ENCODE results near the gene HNRNPAB.
"Not testable (repeated sequence)": the region's sequence is repeated elsewhere in the genome, so short reads cannot be mapped to it uniquely, and the experiment has no call there.

The HNRNPAB gene

DNA sequence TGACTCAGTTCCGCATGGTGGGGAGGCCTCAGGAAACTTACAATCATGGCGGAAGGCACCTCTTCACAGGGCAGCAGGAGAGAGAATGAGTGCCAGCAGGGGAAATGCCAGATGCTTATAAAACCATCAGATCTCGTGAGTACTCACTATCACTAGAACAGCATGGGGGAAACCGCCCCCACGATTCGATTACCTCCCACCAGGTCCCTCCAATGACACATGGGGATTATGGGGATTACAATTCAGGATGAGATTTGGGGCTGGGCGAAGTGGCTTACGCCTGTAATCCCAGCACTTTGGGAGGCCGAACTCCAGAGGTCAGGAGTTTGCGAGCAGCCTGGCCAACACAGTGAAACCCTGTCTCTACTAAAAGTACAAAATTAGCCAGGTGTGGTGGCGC lies 6.2 kb upstream of the HNRNPAB start:
- DNase-seq, result not testable (repeated sequence)

DNA sequence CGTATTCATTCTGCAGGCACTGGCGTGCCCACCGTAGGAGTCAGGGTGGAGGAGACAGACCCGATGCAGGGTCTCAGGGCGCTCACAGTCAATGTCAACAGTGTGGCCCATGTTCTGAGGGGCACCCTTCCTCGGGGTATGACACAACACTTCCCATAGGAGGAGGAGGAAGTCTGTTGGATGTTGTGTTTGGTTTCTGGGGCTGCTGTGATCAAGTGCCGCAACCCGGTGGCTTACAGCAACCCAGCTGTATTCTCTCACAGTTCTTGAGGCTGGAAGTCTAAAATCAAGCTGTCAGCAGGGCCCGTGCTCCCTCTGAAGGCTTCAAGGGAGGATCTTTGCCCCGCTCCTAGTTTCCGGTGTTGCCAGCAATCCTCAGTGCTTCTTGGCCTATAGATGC lies 5.6 kb upstream of the HNRNPAB start:
- no peak for DNase-seq

DNA sequence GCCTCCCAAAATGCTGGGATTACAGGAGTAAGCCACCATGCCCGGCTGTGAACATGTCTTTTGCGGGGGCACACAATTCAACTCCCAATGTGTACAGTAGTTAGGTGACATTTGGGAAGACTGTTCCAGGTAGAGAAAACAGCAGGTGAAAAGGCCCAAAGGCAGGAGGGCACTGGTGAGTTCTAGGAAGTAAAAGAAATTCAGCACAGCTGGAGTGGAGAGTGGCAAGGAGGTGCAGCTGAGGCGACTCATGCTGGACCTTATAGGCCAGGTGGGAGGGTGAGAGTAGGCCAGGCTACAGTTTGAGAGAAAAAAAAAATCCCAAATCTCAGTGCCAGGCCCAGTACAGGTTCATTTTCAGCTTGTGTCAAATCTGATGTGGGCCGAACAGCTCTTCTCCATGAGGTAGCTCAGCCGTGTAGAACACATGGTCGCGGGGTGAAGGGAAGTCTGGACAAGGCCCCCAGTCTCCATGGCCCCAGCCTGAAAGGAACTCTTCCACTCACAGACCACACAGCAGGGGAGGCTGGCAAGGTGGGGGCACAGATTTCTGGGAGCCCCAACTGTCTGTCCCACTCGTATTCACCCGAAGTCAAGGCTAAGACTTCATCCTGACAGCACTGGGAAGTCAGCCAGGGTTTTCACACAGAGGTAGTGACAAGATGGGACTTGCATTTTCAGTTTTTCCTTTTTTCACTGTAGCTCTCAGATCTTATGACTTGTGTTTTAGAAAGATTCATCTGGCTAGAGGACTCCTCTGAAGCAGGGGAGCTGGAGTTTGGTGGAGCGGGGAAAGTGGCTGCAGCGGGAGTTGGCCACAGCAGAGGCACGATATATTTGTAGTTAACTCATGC lies 4.5 kb upstream of the HNRNPAB start:
- DNase-seq, result no peak

DNA sequence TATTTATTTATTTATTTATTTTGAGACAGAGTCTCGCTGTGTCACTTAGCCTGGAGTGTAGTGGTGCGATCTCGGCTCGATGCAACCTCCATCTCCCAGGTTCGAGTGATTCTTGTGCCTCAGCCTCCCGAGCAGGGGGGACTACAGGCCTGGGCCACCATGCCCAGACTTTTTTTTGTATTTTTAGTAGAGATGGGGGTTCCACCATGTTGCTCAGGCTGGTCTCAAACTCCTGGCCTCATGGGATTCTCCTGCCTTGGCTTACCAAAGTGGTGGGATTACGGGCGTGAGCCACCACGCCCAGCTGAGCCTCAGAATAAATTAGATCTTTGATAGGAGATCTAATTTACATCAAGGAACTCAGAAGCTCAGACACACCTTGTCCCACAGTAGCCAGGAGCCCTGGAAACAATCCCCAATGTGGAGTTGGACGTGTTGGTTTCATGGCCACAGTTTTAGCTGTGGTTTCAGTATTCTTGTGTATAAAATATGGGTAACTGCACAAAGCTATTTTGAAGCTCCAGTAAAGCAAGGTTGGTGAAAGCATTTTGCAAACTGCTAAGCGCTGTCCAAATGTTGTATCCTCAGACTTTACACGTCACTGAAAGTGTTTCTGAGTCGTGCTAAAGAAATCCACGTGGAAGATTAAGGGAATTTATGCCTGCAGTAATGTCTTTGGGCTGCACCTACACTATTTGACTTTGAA lies 3.0 kb upstream of the HNRNPAB start:
- DNase-seq, result no peak

DNA sequence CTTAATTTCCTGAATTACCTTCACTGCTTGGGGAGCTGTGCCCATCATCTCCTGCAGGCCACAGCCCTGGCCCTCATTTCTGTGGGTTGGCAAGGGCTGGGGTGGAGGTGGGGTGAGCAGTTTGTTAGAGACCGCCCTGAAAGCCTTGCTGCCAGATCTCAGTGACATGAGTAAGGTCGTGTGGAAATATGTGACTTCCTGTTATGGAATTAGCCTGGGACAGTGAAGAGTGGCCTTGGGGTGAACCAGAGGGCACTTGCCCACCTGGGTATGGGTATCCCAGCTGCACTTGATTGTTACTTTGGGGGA lies 2.5 kb upstream of the HNRNPAB start:
- DNase-seq, result no peak

DNA sequence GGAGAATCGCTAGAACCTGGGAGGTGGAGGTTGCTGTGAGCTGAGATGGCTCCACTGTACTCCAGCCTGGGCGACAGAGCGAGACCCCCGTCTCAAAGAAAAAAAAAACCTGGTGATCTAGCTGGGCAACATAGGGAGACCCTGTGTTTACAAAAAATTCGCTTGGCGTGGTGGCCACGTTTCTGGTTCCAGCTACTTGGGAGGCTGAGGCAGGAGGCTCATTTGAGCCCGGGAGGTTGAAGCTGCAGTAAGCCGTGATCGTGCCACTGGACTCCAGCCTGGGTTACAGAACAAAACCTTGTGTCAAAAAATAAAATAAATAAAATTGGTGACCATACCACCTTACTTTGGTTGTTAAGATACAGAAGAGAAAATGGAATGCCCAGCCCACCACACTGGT lies 1.8 kb upstream of the HNRNPAB start:
- DNase-seq, result no peak

DNA sequence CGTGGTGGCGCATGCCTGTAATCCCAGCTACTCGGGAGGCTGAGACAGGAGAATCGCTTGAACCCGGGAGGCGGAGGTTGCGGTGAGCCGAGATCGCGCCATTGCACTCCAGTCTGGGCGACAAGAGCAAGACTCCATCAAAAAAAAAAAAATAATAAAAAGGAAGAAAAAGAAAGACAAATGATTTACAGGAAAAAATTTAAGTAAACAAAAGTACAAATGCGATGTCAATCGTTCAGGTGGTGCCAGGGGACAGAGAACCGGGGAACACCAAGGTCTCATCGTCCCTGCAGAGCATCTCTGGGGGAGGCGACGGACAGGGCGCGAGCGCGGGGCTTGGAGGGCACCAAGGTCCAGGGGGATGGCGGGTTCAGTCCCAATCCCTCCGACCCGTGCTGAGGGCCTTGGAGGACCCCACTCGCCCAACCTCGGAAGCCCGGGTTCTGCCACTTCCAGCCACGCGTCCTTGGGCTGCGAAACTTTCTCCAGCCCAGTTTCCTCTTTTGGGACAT lies 607 bp upstream of the HNRNPAB start:
- DNase-seq, result no peak

DNA sequence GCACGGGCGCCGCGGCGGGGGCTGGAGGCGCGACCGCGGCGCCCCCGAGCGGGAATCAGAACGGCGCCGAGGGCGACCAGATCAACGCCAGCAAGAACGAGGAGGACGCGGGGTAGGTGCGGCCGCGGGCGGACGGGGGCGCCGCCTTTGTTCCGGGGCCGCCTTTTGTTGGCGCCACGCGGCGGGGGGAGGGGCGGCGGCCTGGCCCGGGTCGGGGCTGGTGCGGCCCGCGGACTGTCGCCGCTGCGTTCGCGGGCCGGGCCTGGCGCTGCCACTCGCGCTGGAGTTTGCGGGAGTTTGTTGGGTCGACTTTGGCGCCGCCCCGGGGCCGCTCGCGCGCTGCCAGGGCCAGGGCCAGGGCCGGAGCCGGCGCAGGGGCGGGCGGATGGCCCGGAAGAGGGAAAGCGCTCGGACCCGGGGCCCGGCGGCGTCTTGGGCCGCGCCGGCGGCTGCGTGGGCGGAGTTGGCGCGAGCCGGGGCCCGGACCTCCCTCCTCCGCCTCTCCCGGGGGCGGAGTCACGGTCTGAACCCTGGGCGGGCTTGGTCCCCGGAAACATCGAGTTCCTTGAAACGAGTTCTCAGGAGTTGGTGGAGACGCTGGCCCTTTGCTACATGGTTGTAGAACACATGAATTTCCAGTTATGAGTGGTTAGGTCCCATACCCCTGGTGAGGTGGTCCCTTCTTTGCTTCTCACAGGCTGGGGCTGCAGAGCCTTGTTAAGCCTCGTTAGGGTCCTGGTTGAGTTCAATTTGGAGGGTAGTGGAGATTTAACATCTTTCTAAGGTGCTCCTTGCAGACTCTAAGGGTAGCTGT lies 809 bp downstream of the HNRNPAB start:
- peak; percentile 88 for DNase-seq

DNA sequence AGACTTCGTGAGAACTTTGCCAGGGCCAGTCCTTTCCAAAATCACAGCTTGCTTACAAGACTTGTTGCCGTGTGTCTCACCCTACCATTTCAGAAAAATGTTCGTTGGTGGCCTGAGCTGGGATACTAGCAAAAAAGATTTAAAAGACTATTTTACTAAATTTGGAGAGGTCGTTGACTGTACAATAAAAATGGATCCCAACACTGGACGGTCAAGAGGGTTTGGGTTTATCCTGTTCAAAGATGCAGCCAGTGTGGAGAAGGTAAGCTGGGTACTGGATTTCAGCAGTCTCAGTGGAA lies 1.4 kb downstream of the HNRNPAB start:
- DNase-seq, result no peak

DNA sequence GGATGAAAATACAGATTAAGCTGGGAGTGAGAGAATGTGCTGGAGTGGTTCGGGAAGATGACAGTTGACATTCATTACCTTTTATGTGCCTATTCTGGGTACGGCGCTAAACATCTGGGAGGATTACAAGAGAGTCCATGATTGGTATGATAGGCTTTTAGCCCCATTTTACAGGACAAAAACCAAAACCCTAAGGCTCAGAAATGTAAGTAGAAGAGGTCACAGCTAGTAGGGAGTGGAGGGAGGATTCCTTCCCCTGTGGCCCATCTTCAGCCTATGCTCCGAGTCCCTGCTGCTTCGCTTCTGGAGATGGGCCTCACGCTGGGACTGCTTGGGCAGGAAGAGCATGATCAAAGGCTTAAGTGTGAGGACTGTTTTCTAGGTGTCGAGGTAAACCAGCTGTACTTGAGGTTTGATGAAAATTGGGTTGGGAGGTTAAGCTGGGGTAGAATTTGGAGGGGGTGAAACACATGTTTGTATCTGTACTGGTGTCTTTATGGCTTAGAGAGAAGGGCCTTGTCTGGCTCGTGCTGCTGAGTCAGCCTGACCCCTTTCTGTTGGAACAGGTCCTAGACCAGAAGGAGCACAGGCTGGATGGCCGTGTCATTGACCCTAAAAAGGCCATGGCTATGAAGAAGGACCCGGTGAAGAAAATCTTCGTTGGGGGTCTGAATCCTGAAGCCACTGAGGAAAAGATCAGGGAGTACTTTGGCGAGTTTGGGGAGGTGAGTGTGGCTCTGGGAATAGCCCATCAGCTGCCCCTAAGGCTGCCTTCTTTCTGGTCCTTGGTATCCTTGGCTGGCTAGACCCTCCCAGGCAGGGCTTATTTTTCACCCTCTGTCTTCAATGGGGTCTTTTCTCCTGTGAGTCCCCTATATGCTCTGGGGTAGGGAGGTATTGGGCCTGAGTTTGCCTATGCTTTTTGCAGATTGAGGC lies 2.1 kb downstream of the HNRNPAB start:
- DNase-seq, result peak; percentile 15

DNA sequence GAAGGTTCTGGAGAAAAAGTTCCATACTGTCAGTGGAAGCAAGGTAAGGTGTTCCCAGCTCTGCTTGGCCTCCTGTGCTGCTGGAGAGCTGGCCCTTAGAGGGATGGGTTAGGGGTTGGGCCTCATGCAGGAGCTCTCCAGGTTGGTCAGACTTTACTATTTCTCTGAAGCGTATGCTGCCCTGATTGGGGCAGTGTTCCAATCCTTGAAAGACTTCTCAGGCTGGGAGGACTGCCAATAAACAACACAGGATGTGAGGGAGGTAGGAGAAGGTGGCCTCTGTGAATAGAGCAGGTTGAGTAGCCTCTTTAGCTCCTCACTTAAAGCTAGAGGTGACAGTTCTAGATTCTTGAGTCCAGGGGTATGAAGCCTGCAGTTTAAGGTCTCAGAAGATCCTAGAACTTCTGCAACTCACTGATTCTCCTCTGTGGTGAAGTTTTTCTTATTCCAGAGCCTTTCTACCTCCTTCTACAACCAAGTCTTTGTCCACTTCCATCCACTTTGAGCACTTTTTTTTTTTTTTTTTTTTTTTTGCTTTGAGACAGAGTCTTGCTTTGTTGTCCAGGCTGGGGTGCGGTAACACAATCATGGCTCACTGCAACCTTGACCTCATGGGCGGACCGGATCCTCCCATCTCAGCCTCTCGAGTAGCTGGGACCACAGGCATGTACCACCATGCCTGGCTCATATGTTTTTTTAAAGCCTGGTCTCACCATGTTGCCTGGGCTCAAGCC lies 3.0 kb downstream of the HNRNPAB start:
- no peak for DNase-seq

DNA sequence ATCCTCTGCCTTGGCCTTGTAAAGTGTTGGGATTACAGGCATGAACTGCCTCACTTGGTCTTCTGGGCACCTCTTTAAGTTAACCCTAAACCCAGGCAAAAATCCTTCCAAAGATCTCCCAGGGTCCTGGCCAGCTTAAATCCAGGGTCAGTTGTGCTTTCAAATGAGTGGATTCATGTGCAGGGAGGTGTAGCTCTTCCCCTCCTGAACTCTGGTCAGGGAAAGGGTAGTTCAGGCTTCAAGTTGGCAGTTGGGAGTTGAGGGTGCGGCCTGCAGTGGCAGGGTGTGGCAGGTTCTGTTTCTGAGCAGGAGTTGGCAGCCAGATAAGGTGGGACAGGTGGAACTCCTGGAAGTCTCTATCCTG lies 3.6 kb downstream of the HNRNPAB start:
- no peak for DNase-seq

DNA sequence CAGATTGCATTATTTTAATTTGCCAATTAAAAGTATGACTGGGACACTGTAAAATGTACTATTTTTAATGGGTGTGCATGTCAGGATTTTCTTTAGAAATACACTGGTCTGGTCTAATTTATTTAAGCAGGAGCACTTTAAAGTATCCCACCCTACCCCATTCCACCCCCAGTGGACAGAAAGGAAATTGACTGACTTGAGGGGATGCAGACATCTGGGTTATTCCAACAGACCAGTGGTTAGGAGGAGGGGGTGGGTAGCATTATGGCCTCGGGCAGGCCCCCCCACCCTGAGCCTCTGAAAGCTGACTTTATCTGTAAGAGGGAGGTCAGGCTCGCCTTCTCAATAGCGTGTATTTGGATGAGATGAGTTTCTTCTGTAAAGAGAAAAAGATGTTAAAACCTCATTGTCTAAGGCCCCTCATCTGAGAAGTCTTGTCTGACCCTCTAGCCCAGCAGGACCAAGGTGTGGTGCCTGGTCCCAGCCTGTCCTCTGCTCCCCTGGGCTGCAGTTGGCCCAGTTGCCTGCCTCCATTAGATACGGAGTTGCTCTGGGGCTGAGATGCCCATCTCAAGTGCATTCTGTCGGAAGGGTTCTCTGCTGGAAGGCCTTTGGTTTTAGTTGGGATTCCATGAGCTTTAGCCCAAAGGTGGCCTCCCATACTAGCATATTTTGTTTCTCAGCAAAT lies 4.4 kb downstream of the HNRNPAB start:
- DNase-seq, result no peak

DNA sequence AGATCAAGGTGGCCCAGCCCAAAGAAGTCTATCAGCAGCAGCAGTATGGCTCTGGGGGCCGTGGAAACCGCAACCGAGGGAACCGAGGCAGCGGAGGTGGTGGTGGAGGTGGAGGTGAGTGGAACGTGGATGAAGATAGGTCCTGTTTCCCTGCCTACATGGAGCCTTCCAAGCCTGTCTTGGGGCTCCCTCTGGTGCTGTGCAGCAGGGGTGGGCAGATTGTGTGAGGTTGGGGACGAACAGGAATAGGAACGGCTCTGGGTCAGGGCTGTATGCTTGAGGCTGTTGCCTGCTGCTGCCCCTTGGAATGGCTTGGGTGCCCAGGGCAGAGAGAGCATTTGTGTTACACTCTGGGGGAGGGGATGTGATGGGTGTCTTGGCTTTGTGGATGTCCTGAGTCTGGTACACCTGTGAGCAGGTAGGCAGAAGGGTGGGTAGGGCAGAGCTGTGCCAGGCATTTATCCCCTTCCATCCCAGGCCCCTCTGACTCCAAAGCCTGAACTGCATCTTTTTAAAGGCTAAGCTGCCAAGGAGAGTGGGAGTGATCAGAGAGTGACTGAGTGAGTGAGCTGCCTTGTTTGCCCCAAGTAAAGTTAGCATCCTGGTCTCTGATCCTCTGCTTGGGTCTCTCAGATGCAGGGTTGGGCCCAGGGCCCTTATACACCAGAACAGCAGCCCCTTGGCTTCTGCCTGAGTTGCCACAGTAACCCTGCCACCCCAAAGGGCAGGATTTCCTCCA lies 5.2 kb downstream of the HNRNPAB start:
- DNase-seq, result peak; percentile 10

DNA sequence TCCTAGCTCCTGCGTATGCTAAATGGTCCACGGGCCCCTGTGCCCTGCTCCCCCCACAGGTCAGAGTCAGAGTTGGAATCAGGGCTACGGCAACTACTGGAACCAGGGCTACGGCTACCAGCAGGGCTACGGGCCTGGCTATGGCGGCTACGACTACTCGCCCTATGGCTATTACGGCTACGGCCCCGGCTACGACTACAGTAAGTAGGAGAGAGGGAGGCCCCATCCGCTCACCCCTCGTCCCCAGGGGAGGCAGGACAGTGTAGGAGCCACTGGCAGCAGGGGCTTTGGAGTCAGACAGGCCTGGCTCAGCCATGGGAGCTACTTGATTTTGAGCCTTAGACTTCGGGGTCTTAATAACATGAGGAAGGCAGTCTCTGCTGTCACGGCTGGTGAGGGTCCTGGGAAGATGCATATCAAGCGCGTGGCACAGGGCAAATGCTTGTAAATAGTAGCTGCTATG lies 5.8 kb downstream of the HNRNPAB start:
- peak; percentile 19 for DNase-seq

DNA sequence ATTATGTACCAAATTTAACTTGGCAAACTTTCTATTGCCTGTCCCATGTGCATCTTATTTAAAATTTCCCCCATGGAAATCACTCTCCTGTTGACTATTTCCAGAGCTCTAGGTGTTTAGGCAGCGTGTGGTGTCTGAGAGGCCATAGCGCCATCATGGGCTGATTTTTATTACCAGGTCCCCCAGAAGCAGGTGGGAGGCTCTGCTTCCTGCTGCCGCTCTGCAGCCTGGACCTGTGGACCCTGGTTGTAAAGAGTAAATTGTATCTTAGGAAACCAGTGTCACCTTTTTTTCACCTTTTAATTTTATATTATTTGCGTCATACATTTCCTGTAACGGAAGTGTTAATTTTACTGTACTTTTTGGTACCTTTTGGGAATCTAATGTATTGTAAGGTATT lies 6.4 kb downstream of the HNRNPAB start:
- no peak for DNase-seq

DNA sequence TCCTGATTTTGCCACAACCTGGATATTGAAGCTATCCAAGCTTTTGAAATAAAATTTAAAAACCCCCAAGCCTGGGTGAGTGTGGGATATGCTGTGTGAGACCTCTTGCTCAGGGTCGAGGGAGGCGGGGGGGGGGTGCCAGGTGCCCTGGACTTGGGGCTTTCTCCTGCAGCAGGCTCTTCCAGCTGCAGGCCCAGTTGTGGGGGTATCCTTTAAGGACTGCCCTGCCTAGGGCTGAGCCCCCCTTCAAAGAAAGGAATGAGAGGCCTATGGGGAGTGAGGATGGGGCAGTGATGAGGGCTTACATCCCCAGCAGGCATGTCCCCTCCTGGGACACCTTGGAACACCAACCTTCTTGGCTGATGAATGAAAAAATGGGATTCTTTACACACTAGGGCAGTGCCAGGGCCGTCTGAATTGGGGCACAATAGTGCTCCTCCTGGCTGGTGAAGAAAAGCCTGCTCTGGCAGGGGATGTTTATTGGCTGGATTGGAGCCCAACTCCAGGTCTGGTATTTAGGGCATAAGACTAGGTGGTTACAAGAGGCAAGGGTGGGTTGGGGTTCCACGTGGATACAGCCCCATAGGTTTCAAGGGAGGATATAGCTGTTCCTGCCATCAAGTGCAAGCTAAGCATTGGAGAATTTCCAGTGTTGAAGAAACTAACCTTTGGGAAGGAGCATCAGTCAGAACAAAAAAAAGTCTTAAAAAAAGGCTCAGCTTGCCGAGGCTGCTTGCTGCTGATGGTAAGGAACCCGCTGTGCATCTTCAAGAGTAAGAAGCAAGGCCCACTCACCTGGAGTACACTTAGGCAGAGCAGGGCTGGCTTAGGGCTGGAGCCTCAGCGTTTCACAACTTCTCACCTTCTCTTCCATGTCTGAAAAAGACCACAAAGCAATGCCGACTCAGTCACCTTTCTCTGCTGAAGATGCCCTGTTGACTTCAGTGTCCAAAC lies 7.0 kb downstream of the HNRNPAB start:
- DNase-seq, result peak; percentile 22

DNA sequence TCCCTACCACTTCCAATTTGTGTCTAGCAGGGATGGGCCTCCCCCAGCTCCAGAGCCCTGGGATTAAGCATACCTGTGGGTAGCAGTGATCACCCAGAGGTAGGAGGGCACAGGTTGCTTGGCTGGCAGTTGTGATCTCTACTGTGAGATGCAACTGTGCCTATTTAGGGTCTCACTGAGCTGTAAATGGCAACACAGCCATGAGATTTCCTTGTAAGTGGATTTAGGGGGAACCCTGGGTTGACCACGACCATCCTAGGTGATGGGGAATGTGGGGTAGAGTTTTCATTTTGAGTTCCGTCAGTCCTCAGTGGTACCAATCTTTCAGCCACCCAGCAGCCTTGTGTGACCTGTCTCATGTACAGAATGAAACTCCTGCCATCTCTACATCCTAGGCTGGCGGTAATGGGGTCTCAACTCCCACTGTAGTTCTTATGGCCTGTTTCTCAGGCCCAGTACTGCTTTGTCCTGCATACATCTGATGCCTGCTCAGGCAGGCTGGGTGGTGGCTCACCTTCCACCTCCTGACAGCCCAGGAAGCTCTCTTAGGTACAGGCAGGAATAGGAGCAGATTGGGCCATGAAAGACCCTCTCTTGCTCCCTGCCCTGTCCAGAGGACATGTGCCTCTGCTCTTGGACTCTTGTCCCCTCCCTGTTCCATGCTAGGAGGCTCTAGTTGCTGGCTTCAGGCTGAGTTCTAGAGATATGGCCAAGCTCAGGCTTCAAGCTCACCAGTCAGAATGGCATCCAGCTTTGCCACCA lies 8.1 kb downstream of the HNRNPAB start:
- DNase-seq, result no peak

Data from stimulated activated CD4-positive, alpha-beta T cell treated with anti-CD3 and anti-CD28 coated beads, Interleukin-15, amount 100 ng/mL, for 24 hours (primary cell).